ENCODE data around the gene LRRC26. TPM values are rescaled to one million over a fixed set of nuclear protein-coding genes. Genes with fewer than 3 reads are reported as not detected.
A peak's percentile ranks its signal among the peaks of the same experiment; 100 is the strongest.

The LRRC26 gene, protein sequence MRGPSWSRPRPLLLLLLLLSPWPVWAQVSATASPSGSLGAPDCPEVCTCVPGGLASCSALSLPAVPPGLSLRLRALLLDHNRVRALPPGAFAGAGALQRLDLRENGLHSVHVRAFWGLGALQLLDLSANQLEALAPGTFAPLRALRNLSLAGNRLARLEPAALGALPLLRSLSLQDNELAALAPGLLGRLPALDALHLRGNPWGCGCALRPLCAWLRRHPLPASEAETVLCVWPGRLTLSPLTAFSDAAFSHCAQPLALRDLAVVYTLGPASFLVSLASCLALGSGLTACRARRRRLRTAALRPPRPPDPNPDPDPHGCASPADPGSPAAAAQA
- total RNA-seq: not detected

DNA sequence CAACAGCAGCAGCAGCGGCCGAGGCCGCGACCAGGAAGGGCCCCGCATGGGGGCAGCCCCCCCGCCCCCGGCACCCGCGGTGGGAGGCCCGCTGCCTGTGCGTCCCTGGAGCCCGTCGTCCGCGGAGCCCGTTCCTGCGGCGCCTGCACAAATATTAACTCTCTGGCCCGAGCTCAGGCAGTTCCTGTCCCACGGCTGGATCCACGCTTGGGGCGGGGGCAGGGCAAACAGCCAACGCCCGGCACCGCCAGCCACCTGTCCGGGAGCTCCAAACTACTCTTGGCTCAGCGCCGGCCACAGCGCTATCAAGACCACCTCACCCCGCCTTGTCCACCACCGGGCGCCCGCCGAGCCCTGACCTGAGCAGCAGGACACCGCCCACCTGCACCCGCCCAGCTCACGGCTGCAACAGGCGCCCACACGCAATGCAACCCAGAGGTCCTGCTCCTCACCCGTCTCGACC lies at the start of gene LRRC26:
LRRC26 (minus strand) TSS at position 156 of the 463 bp plus-strand sequence; CDS start at position 48, 108 bp downstream.
- intact Hi-C loops (cut with DNase I): no loop called here
- TF ChIP-seq, protein P1, sequence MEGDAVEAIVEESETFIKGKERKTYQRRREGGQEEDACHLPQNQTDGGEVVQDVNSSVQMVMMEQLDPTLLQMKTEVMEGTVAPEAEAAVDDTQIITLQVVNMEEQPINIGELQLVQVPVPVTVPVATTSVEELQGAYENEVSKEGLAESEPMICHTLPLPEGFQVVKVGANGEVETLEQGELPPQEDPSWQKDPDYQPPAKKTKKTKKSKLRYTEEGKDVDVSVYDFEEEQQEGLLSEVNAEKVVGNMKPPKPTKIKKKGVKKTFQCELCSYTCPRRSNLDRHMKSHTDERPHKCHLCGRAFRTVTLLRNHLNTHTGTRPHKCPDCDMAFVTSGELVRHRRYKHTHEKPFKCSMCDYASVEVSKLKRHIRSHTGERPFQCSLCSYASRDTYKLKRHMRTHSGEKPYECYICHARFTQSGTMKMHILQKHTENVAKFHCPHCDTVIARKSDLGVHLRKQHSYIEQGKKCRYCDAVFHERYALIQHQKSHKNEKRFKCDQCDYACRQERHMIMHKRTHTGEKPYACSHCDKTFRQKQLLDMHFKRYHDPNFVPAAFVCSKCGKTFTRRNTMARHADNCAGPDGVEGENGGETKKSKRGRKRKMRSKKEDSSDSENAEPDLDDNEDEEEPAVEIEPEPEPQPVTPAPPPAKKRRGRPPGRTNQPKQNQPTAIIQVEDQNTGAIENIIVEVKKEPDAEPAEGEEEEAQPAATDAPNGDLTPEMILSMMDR (IDR thresholded peaks at IDR 0.05): no peak
- no peak for TF ChIP-seq POLR2A (IDR thresholded peaks at IDR 0.05)
- H3K4me1 ChIP-seq: peaks cover 7 to 26% of the 10 kb centered on the region in 2 donors
- peaks cover 24% of the 10 kb centered on the region for H3K27me3 ChIP-seq
- no peak for DNase-seq
- H3K36me3 ChIP-seq: no peaks in the 10 kb centered on the region
- no peaks in the 10 kb centered on the region for H3K9me3 ChIP-seq
- H3K4me3 ChIP-seq (replicated peaks in 1 of 3): no peak within 1 kb of the TSS
- 13 to 18% methylated on average over 6 to 15 of the region's 41 CpGs for WGBS, 2 donors
- no peak within 1 kb of the TSS for H3K27ac ChIP-seq

DNA sequence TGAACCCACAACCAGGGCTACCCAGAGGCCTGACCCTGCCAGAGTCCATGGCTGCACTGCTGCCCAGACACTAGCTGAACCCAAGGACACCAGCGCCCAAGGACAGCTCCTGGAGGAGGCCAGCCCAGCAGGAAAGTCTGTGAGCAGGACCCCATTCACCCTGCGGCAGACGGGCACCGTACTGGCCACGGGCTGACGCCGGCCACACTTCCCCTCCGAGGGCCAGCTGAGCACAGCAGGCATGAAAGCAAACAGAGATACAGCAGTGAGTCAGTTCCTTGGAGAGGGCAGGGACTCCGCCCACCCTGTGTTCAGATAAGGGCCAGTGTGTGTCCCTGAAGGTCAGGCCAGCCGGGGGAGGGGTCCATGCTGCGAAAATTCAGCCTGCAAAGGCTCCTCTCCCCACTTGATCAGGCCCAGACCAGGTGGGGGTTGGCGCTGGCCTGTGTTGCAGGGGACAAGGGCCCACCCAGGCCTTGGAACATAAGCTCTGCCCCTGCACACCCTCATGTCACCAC lies 49.0 kb upstream of the LRRC26 start:
- no peak for TF ChIP-seq POLR2A (IDR thresholded peaks at IDR 0.05)
- TF ChIP-seq, protein P1 (IDR thresholded peaks at IDR 0.05): no peak

DNA sequence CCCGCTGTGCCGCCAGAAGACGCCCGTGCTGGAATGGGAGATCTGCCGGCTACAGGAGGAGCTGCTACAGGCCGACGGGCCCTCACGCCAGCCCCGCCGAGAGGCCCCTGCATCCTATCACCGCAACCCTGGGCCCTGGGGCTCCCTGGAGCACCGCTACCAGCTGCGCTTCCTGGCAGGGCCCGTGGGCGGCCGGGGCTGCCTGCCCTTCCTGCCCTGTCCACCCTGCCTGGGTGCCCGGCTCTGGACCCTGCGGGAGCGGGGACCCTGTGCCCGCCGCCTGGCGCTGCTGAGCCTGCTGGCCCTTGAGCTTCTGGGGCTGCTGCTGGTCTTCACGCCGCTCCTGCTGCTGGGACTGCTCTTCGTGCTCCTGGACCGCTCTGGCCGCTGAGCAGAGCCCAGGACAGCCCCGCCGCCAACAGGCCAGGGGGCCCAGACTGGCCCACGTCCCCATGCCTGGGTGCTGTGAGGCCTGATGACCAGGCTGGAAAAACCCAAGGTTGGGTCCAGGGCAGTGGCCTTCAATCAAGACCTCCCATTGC lies 48.4 kb upstream of the LRRC26 start:
- intact Hi-C loops (cut with DNase I): no loop called here
- 90 to 92% methylated on average over 5 to 11 of the region's 30 CpGs for WGBS, 2 donors
- Histone ChIP-seq H3K27ac (no peak overlapping the region), H3K27me3 (no peaks in the 10 kb centered on the region), H3K36me3 (no peaks in the 10 kb centered on the region), H3K4me3 (replicated peaks in 1 of 3) (no peak overlapping the region), H3K9me3 (no peaks in the 10 kb centered on the region), H3K4me1 (peaks cover 8 to 16% of the 10 kb centered on the region in 2 donors)
- TF ChIP-seq, protein P1 (IDR thresholded peaks at IDR 0.05): no peak
- no peak for TF ChIP-seq POLR2A (IDR thresholded peaks at IDR 0.05)
- no peak for DNase-seq

More for the DNA sequence above, 49.0 kb upstream of the LRRC26 start:
- Histone ChIP-seq H3K27me3 (no peaks in the 10 kb centered on the region), H3K4me3 (replicated peaks in 1 of 3) (no peak overlapping the region), H3K36me3 (no peaks in the 10 kb centered on the region), H3K9me3 (no peaks in the 10 kb centered on the region), H3K4me1 (peaks cover 10 to 16% of the 10 kb centered on the region in 2 donors), H3K27ac (no peak overlapping the region)
- no peak for DNase-seq
- intact Hi-C loops (cut with DNase I): no loop called here
- 76 to 90% methylated on average over 9 to 10 of the region's 12 CpGs for WGBS, 2 donors

DNA sequence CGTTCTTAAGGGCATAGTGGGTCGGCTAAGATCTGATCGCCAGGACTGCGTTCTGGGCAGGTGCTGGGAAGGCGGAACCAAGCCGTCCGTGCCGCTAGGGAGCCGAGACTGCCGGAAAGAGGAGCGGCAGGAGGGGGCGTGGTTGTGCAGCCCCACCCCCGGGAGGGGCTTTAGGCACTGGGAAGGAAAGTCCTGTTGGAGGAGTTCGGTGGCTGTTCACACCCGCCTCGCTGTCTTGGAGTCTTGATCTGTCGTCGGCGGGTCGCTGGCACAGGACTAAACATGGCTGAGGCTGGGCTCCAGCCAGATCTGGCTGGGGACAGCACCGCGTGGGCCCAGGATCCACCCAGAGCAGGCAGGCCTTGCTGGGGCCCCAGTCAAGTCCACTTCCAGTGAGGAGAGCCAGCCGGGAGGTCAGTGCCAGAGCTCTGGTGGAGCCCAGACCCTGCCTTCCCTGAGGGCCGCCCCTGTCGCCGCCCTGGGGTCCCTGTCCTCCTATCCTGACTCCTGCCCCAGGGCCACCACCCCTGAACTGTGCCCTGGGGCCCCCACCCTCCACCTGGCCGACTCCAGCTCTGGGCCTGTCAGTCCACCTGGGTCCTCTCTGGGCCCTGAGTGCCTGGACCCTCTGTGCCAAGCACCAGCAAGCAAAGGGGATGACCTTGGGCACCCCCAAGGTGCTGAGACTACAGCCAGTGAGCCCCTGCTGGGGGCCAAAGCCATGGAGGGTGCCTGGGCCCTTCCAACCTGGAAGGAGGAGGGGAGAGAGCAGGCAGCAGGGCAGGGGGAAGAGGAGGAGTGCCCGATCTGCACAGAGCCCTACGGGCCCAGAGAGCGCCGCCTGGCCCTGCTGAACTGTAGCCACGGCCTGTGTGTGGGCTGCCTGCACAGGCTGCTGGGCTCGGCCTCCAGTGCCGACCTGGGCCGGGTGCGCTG lies 47.7 kb upstream of the LRRC26 start:
- H3K4me1 ChIP-seq: peaks cover 2 to 10% of the 10 kb centered on the region in 2 donors
- H3K36me3 ChIP-seq: no peaks in the 10 kb centered on the region
- H3K27me3 ChIP-seq: no peaks in the 10 kb centered on the region
- 52 to 84% methylated on average over 14 to 25 of the region's 36 CpGs for WGBS, 2 donors
- H3K9me3 ChIP-seq: no peaks in the 10 kb centered on the region
- intact Hi-C loops (cut with DNase I): no loop called here
- H3K4me3 ChIP-seq (replicated peaks in 1 of 3): peak overlapping the region in 1 of 3 donors; percentile 9
- TF ChIP-seq POLR2A (IDR thresholded peaks at IDR 0.05): peak in 1 of 2 donors; percentile 23
- TF ChIP-seq, protein P1 (IDR thresholded peaks at IDR 0.05): no peak
- no peak overlapping the region for H3K27ac ChIP-seq
- peak; percentile 76 to 81 for DNase-seq
